Ovary (tissue), 9 donors: ENCODE measurements around the gene GSN. TPM values are rescaled to one million over a fixed set of nuclear protein-coding genes. Genes with fewer than 3 reads are reported as not detected.
"Not testable (repeated sequence)": the region's sequence is repeated elsewhere in the genome, so short reads cannot be mapped to it uniquely, and the experiment has no call there.

Experiments used
- DNase-seq, 5 donors: peaks; one replicate each; pipeline ENCODE4 v3.0.0-alpha.2; 2019 to 2020
- H3K27ac ChIP-seq, 2 donors: fragments of 200-600 bp; one replicate each; pipeline versions ENCODE4 v1.5.1 to v1.8.0; 2019 to 2022
- H3K27me3 ChIP-seq: fragments of 200-600 bp; one replicate; pipeline ENCODE4 v1.8.0; 2022
- H3K36me3 ChIP-seq: fragments of 200-600 bp; sonication (generic); one replicate; pipeline ENCODE4 v1.5.1; 2019
- H3K4me1 ChIP-seq: one replicate; pipeline ENCODE4 v1.8.1; 2013; ENCODE audit warnings: mild to moderate bottlenecking, moderate library complexity; ENCODE audit not compliant: insufficient read depth
- H3K4me3 ChIP-seq: fragments of 200-600 bp; sonication (generic); one replicate; pipeline ENCODE4 v1.5.1; 2017
- H3K9me3 ChIP-seq, 2 donors: fragments of 200-600 bp in 1 of 2; sonication (generic) in 1 of 2; one replicate each; pipeline versions ENCODE4 v1.5.1 to v1.8.1; 2013 to 2019; ENCODE audit warnings: mild to moderate bottlenecking in 1 of 2, moderate library complexity in 1 of 2
- EP300 ChIP-seq: sonication (generic); formaldehyde crosslinking; IDR thresholded peaks from one replicate; pipeline ENCODE4 v1.6.1; 2017; ENCODE audit warnings: antibody characterized with exemption
- POLR2A ChIP-seq: fragments of 450-650 bp; IDR thresholded peaks from one replicate; pipeline ENCODE4 v1.6.1; 2017; ENCODE audit warnings: antibody characterized with exemption, mild to moderate bottlenecking, moderate library complexity
- WGBS, 3 donors: extraction: QIAGEN DNeasy Blood & Tissue Kit in 1 of 3; methylation state at CpG; one replicate each; pipeline versions ENCODE4 v1.1.5 to v1.1.7; 2013 to 2017; 5-methylcytosine and 5-hydroxymethylcytosine counted together
- intact Hi-C, 4 donors: fragments of 100-400 bp; cut with DNase I; formaldehyde crosslinking; loops; one replicate each; pipeline versions ENCODE4 v1.11.0 to v1.15.1; 2022 to 2023
- polyA plus RNA-seq, 2 donors: library from polyadenylated mRNA; stranded (reverse); fragments of 200-250 nt in 1 of 2; fragments of 350-450 nt in 1 of 2; fragmentation: Illumina TruSeq in 1 of 2; extraction: RNeasy Lipid Tissue Mini Kit (QIAGEN cat#74804) in 1 of 2; gene quantifications; one replicate each; pipeline ENCODE4 v1.2.3, GENCODE V29; 2013 to 2014
- total RNA-seq, 7 donors: library from RNA; depleted of rRNA in 2 of 7; stranded (reverse); fragments of >200 nt in 2 of 7; fragmentation: NEBNext Ultra II Directional in 3 of 7; extraction: Animal tissue kit (Norgen Biotek cat#: 25700) in 3 of 7; gene quantifications; one replicate each; pipeline versions ENCODE4 v1.1.0 to v1.2.4, GENCODE V29; 2016 to 2023
- TF ChIP-seq, protein P1 (sequence below), 3 donors: fragments of 450-650 bp in 2 of 3; fragments of 200-600 bp in 1 of 3; IDR thresholded peaks; one replicate each; pipeline versions ENCODE4 v1.5.1 to v1.8.0; 2016 to 2022; ENCODE audit warnings: antibody characterized with exemption in 3 of 3, mild to moderate bottlenecking in 1 of 3
- donor health status: DM: no; HTN: no; CAD: no; lungs with moderate emphysema.
- donor health status: DM: no; HTN: no; CAD: no.
- donor health status: Bipolar disorder and iron deficiency.
- donor health status: DM: yes; HTN: yes; CAD: no.
- donor health status: DM: no; HTN: no; CAD: no.
- donor health status: DM: yes; HTN: yes; CAD: no.

GSN gene
- total and polyA plus RNA-seq, 9 donors: 188 to 706 (median 370) TPM

DNA sequence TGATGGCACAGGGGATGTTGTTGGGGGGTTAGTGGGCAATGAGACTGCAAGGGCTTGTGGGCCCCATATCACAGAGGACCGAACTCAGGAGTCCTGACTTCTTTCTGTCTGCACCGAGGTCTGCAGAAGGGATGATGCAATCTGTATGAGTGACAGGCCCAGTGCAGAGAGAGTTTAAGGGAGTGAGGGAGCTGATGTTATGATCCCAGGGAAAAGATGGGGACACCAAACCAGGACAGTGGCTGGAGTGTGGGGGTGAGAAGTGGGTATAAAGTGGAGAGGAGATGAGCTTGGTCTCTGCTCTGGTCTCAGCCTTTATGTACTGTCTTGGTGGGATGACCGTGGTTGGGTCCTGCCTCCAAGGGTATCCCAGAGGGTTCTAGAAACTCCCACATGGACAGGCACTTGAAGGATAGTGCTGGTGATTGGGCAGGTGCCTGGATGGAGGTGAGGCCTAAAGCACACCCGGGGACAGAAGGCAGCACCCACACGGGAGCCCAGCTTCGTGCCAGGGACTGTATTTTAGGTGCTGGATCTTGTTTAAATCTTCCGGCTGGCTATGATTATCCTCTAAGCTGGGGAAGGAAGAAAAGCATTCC lies 21.9 kb downstream of the GSN start:
- H3K4me3 ChIP-seq: no peak overlapping the region
- peak overlapping the region; percentile 93 to 94 for H3K27ac ChIP-seq
- intact Hi-C loops: no loop called here
- H3K4me1 ChIP-seq: peaks cover 46% of the 10 kb centered on the region
- H3K9me3 ChIP-seq: no peaks in the 10 kb centered on the region
- H3K27me3 ChIP-seq: no peaks in the 10 kb centered on the region
- DNase-seq: peak in 3 of 5 donors; percentile 32 to 53 (median 32)
- H3K36me3 ChIP-seq: no peaks in the 10 kb centered on the region
- WGBS, 3 donors: 22 to 36% (median 29%) methylated on average over 7 of the region's 7 CpGs
- no peak for TF ChIP-seq EP300
- TF ChIP-seq, protein P1, sequence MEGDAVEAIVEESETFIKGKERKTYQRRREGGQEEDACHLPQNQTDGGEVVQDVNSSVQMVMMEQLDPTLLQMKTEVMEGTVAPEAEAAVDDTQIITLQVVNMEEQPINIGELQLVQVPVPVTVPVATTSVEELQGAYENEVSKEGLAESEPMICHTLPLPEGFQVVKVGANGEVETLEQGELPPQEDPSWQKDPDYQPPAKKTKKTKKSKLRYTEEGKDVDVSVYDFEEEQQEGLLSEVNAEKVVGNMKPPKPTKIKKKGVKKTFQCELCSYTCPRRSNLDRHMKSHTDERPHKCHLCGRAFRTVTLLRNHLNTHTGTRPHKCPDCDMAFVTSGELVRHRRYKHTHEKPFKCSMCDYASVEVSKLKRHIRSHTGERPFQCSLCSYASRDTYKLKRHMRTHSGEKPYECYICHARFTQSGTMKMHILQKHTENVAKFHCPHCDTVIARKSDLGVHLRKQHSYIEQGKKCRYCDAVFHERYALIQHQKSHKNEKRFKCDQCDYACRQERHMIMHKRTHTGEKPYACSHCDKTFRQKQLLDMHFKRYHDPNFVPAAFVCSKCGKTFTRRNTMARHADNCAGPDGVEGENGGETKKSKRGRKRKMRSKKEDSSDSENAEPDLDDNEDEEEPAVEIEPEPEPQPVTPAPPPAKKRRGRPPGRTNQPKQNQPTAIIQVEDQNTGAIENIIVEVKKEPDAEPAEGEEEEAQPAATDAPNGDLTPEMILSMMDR (IDR thresholded peaks at IDR 0.05): no peak
- no peak for TF ChIP-seq POLR2A

DNA sequence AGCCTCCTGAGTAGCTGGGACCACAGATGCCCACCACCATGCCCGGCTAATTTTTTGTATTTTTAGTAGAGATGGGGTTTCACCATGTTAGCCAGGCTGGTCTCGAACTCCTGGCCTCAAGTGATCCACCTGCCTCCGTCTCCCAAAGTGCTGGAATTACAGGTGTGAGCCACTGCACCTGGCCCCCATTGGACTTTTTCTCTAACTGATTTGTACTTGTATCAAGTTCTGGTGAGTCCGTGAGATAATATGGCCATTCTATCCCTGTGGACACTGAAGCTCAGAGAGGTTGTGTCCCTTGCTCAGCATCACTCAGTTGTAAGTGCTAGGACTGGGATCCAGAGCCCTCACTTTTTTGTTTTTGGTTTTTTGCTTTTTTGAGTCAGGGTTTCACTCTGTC lies 23.6 kb downstream of the GSN start:
- intact Hi-C loops: not testable (repeated sequence)
- peaks cover 42% of the 10 kb centered on the region for H3K4me1 ChIP-seq
- 71 to 74% (median 74%) methylated on average over 4 of the region's 4 CpGs for WGBS, 3 donors

DNA sequence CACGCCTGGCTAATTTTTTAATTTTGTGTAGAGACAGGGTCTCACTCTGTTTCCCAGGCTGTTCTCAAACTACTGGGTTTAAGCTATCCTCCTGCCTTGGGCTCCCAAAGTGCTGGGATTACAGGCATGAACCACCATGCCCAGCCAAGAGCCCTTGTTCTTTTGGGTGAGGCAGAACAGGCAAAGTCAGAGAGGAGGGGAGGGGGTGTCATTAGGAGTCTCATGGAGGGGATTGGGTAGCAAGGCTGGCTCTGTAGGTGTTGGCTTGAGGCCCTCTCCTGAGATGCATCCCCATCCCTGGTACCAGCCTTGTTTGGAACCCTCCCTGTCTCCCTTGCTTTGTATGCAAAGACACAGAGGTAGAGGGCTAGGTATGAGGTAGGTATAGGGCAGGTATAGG lies 24.1 kb downstream of the GSN start:
- WGBS, 3 donors: 91 to 100% (median 96%) methylated on average over 1 of the region's 1 CpG
- H3K4me1 ChIP-seq: peaks cover 45% of the 10 kb centered on the region
- TF ChIP-seq, protein P1 (IDR thresholded peaks at IDR 0.05): no peak
- TF ChIP-seq EP300 (no peak), POLR2A (no peak)
- H3K9me3 ChIP-seq: no peaks in the 10 kb centered on the region
- H3K4me3 ChIP-seq: no peak overlapping the region
- intact Hi-C loops: no loop called here
- no peaks in the 10 kb centered on the region for H3K36me3 ChIP-seq
- H3K27me3 ChIP-seq: no peaks in the 10 kb centered on the region
- DNase-seq: peak in 1 of 5 donors; percentile 14
- peak overlapping the region; percentile 33 to 36 for H3K27ac ChIP-seq

More for the DNA sequence above, 23.6 kb downstream of the GSN start:
- not testable (repeated sequence) for H3K4me3 ChIP-seq, H3K36me3 ChIP-seq, H3K27me3 ChIP-seq, H3K9me3 ChIP-seq, DNase-seq
- peak overlapping the region in 1 of 2 donors; percentile 36 for H3K27ac ChIP-seq

DNA sequence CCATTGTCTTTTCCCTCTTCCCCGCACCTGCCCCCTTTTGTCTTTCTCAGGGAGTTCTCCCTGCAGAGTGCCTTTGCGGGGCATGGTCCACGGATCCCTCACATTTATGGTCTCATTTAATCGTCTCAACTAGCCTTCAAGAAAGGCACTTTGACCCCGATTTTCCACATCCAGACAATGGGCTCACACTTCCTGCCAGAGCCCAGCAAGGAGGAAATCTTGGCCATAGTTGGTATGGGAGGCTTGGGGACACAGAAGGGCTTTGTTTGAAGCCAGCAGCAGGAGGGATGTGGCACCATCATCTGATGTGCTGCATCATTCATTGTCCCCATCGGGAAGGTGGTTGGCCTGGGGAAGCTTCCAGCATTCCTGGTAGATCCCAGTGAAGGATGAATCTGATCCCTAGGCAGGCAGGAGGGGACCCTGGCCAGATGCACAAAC lies 24.9 kb downstream of the GSN start:
- DNase-seq: peak in 1 of 5 donors; percentile 25
- H3K27me3 ChIP-seq: no peaks in the 10 kb centered on the region
- no peaks in the 10 kb centered on the region for H3K9me3 ChIP-seq
- H3K4me1 ChIP-seq: peaks cover 41% of the 10 kb centered on the region
- intact Hi-C loops: no loop called here
- H3K36me3 ChIP-seq: no peaks in the 10 kb centered on the region
- H3K4me3 ChIP-seq: no peak overlapping the region
- TF ChIP-seq, protein P1 (IDR thresholded peaks at IDR 0.05): no peak
- TF ChIP-seq POLR2A (no peak), EP300 (no peak)
- peak overlapping the region in 1 of 2 donors; percentile 33 for H3K27ac ChIP-seq
- 75 to 83% (median 79%) methylated on average over 6 of the region's 6 CpGs for WGBS, 3 donors

DNA sequence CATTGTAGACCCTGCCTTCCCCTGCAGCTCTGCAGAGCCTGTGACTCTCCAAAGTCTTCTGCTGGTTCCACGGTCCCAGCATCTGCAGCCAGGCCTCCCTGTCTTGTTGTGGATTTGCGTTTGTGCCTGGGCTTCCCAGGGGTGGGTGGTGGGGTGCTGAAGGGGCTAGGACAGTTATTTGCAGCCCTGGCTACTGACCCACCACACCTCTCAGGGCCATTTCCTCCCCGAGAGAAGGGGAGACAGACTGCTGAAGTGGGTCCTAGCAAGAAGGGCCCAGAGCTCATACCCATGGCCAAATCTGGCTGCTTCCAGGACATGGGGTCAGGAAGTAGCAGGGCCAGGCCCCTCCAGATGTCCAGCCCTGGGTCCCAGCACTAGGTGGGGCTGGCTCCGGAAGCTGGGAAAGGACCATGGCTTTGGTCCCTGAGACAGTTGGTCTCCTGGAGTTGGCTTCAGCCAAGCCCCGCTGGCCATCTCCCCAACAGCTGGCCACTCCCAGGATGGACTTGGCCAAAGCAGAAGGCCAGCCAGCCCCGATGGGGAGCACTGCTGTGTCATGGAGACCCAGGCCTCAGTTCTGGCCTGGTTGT lies 26.3 kb downstream of the GSN start:
- intact Hi-C loops: no loop called here

More for the DNA sequence above, 26.3 kb downstream of the GSN start:
- DNase-seq: peak in 1 of 5 donors; percentile 59
- H3K4me3 ChIP-seq: peak overlapping the region; percentile 11
- TF ChIP-seq EP300 (no peak), POLR2A (no peak)
- 56 to 66% (median 65%) methylated on average over 6 of the region's 6 CpGs for WGBS, 3 donors
- H3K36me3 ChIP-seq: no peaks in the 10 kb centered on the region
- H3K27ac ChIP-seq: peak overlapping the region; percentile 83 to 85
- peaks cover 39% of the 10 kb centered on the region for H3K4me1 ChIP-seq
- no peaks in the 10 kb centered on the region for H3K9me3 ChIP-seq
- no peaks in the 10 kb centered on the region for H3K27me3 ChIP-seq
